ENCODE data around the gene NANP. TPM values are rescaled to one million over a fixed set of nuclear protein-coding genes. Genes with fewer than 3 reads are reported as not detected.

NANP gene
- total and polyA plus RNA-seq, 2 of the 13 experiments (the other 11 are each of a cell fraction or from before 2014, with no cell fraction given): 8.9 to 21.5 TPM

GRCh38 chr20:25584905-25585704 is 38.7 kb downstream of the NANP start, which contains the start of gene NINL (continued):
- peak; percentile 54 for TF ChIP-seq ZNF414 (CRISPR knock-in tag; IDR thresholded peaks at IDR 0.05)
- TF ChIP-seq RERE (CRISPR knock-in tag; IDR thresholded peaks at IDR 0.05; ENCODE audit: low read depth): no peak
- TF ChIP-seq HNRNPUL1 (IDR thresholded peaks at IDR 0.05; ENCODE audit: low read depth, low read length): no peak
- peak; percentile 89; the same call in 1 of the 2 replicates for TF ChIP-seq ZNF354B (CRISPR knock-in tag; IDR thresholded peaks at IDR 0.05)
- peak; percentile 63; the same call in 1 of the 2 replicates for TF ChIP-seq ZNF83 (CRISPR knock-in tag; IDR thresholded peaks at IDR 0.05; ENCODE audit: borderline replicate concordance)
- peak; percentile 87 for TF ChIP-seq DNMT1 (CRISPR knock-in tag; IDR thresholded peaks at IDR 0.05)
- TF ChIP-seq ZSCAN12 (CRISPR knock-in tag; IDR thresholded peaks at IDR 0.05): peak; percentile 96
- TF ChIP-seq SYNCRIP (IDR thresholded peaks at IDR 0.05; ENCODE audit: insufficient read depth, low read depth, low read length): no peak
- TF ChIP-seq GABPB1 (CRISPR knock-in tag; IDR thresholded peaks at IDR 0.05): peak; percentile 91
- peak; percentile 46 for TF ChIP-seq SRSF4 (IDR thresholded peaks at IDR 0.05; ENCODE audit: low read depth, low read length, poor library complexity, severe bottlenecking)
- TF ChIP-seq GATA4 (IDR thresholded peaks at IDR 0.05; ENCODE audit: borderline replicate concordance, low read depth): no peak
- TF ChIP-seq ZNF652 (CRISPR knock-in tag; IDR thresholded peaks at IDR 0.05; ENCODE audit: borderline replicate concordance, low read depth): no peak
- TF ChIP-seq NKX3-1 (CRISPR knock-in tag; IDR thresholded peaks at IDR 0.05): peak; percentile 90
- TF ChIP-seq TEAD3 (CRISPR knock-in tag; optimal IDR thresholded peaks at IDR 0.05; ENCODE audit: borderline replicate concordance): no peak
- peak; percentile 10 for TF ChIP-seq ZNF350 (CRISPR knock-in tag; IDR thresholded peaks at IDR 0.05; ENCODE audit: borderline replicate concordance, low read depth)
- TF ChIP-seq ZNF687 (CRISPR knock-in tag; IDR thresholded peaks at IDR 0.05): peak; percentile 98

Measured in HepG2 (cell line).